GM12878 (cell line): Measurements from ENCODE around the gene CALM3.
"Not testable (repeated sequence)": the region's sequence is repeated elsewhere in the genome, so short reads cannot be mapped to it uniquely, and the experiment has no call there.

Source experiments
- EZH2 ChIP-seq: IDR thresholded peaks from 2 replicates; pipeline ENCODE4 v1.6.1; 2012; ENCODE audit warnings: low read depth, mild to moderate bottlenecking, control low read depth, inconsistent platforms, low read length, borderline replicate concordance; ENCODE audit not compliant: control insufficient read depth
- HDAC2 ChIP-seq: fragments of 200-600 bp; sonication (generic); IDR thresholded peaks from 2 replicates; pipeline ENCODE4 v1.6.1; 2017
- MYC ChIP-seq: IDR thresholded peaks from 2 replicates; pipeline ENCODE4 v1.6.1; 2011; ENCODE audit warnings: mild to moderate bottlenecking, low read length, moderate library complexity, inconsistent platforms; ENCODE audit not compliant: insufficient read depth, insufficient replicate concordance, insufficient read length, severe bottlenecking
- NFYA ChIP-seq: IDR thresholded peaks from 2 replicates; pipeline ENCODE4 v1.6.1; 2011; ENCODE audit warnings: low read depth, mild to moderate bottlenecking, low read length, improper control_type of control experiment, borderline replicate concordance
- POLR2A ChIP-seq: IDR thresholded peaks from 2 replicates; pipeline ENCODE4 v1.6.1; 2011; ENCODE audit warnings: low read depth, mild to moderate bottlenecking, low read length
- REST ChIP-seq: IDR thresholded peaks from 2 replicates; pipeline ENCODE4 v1.6.1; 2012; ENCODE audit warnings: mild to moderate bottlenecking, low read depth, low read length
- SMC3 ChIP-seq: IDR thresholded peaks from 2 replicates; pipeline ENCODE4 v1.6.1; 2011; ENCODE audit warnings: low read length, improper control_type of control experiment, borderline replicate concordance
- YY1 ChIP-seq: IDR thresholded peaks from 2 replicates; pipeline ENCODE4 v1.6.1; 2011; ENCODE audit warnings: low read depth, mild to moderate bottlenecking, low read length
- TF ChIP-seq, protein P1 (sequence below): fragments of 150-350 bp; IDR thresholded peaks from 2 replicates; pipeline ENCODE4 v1.6.1; 2016; ENCODE audit warnings: low read depth, low read length
- TF ChIP-seq, protein P2 (sequence below), 3 experiments: IDR thresholded peaks in 2 of 3; conservative IDR thresholded peaks in 1 of 3; 2 replicates each; pipeline ENCODE4 v1.5.1; 2011; ENCODE audit warnings: low read depth in 3 of 3, low read length in 3 of 3, mild to moderate bottlenecking in 3 of 3, control low read depth in 2 of 3, moderate library complexity in 2 of 3, inconsistent platforms in 1 of 3, mixed read lengths in 1 of 3; ENCODE audit not compliant: control insufficient read depth in 2 of 3, insufficient read depth in 1 of 3; ENCODE audit errors: extremely low read depth in 1 of 3

- TF ChIP-seq SMC3, REST, POLR2A, EZH2, MYC, YY1, HDAC2, NFYA: not testable (repeated sequence)
- TF ChIP-seq, protein P1, sequence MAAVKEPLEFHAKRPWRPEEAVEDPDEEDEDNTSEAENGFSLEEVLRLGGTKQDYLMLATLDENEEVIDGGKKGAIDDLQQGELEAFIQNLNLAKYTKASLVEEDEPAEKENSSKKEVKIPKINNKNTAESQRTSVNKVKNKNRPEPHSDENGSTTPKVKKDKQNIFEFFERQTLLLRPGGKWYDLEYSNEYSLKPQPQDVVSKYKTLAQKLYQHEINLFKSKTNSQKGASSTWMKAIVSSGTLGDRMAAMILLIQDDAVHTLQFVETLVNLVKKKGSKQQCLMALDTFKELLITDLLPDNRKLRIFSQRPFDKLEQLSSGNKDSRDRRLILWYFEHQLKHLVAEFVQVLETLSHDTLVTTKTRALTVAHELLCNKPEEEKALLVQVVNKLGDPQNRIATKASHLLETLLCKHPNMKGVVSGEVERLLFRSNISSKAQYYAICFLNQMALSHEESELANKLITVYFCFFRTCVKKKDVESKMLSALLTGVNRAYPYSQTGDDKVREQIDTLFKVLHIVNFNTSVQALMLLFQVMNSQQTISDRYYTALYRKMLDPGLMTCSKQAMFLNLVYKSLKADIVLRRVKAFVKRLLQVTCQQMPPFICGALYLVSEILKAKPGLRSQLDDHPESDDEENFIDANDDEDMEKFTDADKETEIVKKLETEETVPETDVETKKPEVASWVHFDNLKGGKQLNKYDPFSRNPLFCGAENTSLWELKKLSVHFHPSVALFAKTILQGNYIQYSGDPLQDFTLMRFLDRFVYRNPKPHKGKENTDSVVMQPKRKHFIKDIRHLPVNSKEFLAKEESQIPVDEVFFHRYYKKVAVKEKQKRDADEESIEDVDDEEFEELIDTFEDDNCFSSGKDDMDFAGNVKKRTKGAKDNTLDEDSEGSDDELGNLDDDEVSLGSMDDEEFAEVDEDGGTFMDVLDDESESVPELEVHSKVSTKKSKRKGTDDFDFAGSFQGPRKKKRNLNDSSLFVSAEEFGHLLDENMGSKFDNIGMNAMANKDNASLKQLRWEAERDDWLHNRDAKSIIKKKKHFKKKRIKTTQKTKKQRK, result not testable (repeated sequence)
- TF ChIP-seq, protein P2, sequence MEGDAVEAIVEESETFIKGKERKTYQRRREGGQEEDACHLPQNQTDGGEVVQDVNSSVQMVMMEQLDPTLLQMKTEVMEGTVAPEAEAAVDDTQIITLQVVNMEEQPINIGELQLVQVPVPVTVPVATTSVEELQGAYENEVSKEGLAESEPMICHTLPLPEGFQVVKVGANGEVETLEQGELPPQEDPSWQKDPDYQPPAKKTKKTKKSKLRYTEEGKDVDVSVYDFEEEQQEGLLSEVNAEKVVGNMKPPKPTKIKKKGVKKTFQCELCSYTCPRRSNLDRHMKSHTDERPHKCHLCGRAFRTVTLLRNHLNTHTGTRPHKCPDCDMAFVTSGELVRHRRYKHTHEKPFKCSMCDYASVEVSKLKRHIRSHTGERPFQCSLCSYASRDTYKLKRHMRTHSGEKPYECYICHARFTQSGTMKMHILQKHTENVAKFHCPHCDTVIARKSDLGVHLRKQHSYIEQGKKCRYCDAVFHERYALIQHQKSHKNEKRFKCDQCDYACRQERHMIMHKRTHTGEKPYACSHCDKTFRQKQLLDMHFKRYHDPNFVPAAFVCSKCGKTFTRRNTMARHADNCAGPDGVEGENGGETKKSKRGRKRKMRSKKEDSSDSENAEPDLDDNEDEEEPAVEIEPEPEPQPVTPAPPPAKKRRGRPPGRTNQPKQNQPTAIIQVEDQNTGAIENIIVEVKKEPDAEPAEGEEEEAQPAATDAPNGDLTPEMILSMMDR (IDR thresholded peaks at IDR 0.05 in 2 of 3, conservative IDR thresholded peaks at IDR 0.05 in 1 of 3; ENCODE audit: control insufficient read depth in 2 of 3, extremely low read depth in 1 of 3, insufficient read depth in 1 of 3, low read depth in 3 of 3, low read length in 3 of 3), result not testable (repeated sequence)
Measured at GRCh38 chr19:46628970-46629369, 27.8 kb downstream of the CALM3 start.
